ENCODE data around the gene USP20.

GRCh38 chr9:129863059-129863690, 27.9 kb downstream of the USP20 start:
- no peak for TF ChIP-seq CTCF (conservative IDR thresholded peaks at IDR 0.05; ENCODE audit: low read length)
- TF ChIP-seq EZH2phosphoT487 (IDR thresholded peaks at IDR 0.05; ENCODE audit: borderline replicate concordance, low read depth, low read length) = no peak

All from OCI-LY7 (cell line).